AG04450 (cell line): ENCODE data around the gene MAP4K2. TPM values are rescaled to one million over a fixed set of nuclear protein-coding genes. Genes with fewer than 3 reads are reported as not detected.
A peak's percentile ranks its signal among the peaks of the same experiment; 100 is the strongest.

Experiments
- CTCF ChIA-PET: fragments of 300-600, 350-600 bp; formaldehyde crosslinking; extraction: SDS; loops from one replicate; lab custom pipeline; 2022; ENCODE audit warnings: antibody characterized with exemption, inconsistent platforms; lab: Charles Lee
- POLR2A ChIA-PET: fragments of 350-600 bp; formaldehyde crosslinking; extraction: SDS; loops from one replicate; lab custom pipeline; 2021; ENCODE audit warnings: antibody characterized with exemption, inconsistent platforms; lab: Yijun Ruan, JAX
- DNase-seq: peaks from one replicate; pipeline ENCODE4 v3.0.0-alpha.2; 2011; ENCODE audit warnings: low read depth, low spot score
- H3K27ac ChIP-seq: one replicate; pipeline ENCODE4 v1.5.1; 2012; ENCODE audit warnings: low read depth, low read length, control low read depth
- H3K27me3 ChIP-seq: one replicate; pipeline ENCODE4 v1.6.0; 2012; ENCODE audit warnings: low read length; ENCODE audit not compliant: control insufficient read depth, insufficient read depth
- H3K4me3 ChIP-seq: 2 replicates; pipeline ENCODE4 v1.5.1; 2011; ENCODE audit warnings: mild to moderate bottlenecking, low read depth, low read length, control low read depth
- H3K9me3 ChIP-seq: 2 replicates; pipeline ENCODE4 v1.5.1; 2012; ENCODE audit warnings: low read length; ENCODE audit not compliant: control insufficient read depth, insufficient read depth
- polyA plus RNA-seq: library from polyadenylated mRNA; depleted of rRNA; stranded (reverse); fragments of >200 nt; gene quantifications from 2 replicates; pipeline ENCODE4 v1.2.3, GENCODE V29; 2011
- TF ChIP-seq, protein P1 (sequence below): IDR thresholded peaks from 2 replicates; pipeline ENCODE4 v1.5.1; 2011; ENCODE audit warnings: low read depth, low read length, control low read depth, inconsistent platforms

The MAP4K2 gene
- polyA plus RNA-seq, 1 experiment = 9.9 TPM

DNA sequence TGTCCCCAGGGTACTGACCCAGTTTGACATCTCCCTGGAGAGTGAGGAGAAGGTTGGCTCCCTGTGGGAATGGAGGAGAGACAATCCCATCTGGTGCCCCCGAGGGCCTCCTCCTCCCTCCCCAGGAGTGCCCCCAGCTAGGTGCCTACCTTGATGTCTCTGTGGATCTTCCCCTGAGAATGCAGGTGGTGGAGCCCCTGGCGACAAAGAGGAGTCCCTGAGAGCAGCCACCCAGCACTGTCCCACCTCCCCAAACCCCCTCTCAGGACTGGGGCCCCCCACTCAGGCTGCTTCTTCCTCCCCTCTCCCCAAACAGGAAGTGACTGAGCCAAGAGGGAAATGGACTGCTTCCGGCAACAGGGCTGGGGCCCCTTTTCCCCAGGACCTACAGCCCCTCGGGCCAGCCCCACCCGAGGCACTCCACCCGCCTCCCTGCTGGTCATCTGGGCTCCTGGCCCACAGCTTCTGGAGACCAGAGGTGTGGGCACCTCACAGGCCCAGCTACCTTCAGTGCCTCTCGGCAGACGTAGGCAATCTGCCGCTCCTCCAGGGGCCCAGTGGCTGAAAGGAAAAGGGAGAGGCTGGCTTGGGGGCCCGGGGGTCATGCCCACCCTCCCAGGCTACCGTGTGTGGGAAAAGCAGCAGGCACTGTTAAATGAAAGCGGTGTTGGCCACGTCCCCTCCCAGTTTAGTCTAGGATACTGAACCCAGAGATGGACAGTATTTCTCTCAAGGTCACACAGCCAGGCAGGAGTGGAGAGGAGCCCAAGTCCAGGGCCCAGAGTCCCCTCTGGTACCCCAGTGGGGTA, 1.2 kb downstream of the MAP4K2 start:
- Histone ChIP-seq H3K9me3 (no peaks in the 10 kb centered on the region), H3K27ac (no peak overlapping the region), H3K27me3 (no peaks in the 10 kb centered on the region), H3K4me3 (peak overlapping the region; percentile 62; the same call in 1 of the 2 replicates)
- POLR2A ChIA-PET = interaction anchor here (1.0 kb wide), 1 partner anchor 23 kb away, joined by 3 read pairs; no protein-coding TSS in a partner anchor
- DNase-seq = no peak
- TF ChIP-seq, protein P1, sequence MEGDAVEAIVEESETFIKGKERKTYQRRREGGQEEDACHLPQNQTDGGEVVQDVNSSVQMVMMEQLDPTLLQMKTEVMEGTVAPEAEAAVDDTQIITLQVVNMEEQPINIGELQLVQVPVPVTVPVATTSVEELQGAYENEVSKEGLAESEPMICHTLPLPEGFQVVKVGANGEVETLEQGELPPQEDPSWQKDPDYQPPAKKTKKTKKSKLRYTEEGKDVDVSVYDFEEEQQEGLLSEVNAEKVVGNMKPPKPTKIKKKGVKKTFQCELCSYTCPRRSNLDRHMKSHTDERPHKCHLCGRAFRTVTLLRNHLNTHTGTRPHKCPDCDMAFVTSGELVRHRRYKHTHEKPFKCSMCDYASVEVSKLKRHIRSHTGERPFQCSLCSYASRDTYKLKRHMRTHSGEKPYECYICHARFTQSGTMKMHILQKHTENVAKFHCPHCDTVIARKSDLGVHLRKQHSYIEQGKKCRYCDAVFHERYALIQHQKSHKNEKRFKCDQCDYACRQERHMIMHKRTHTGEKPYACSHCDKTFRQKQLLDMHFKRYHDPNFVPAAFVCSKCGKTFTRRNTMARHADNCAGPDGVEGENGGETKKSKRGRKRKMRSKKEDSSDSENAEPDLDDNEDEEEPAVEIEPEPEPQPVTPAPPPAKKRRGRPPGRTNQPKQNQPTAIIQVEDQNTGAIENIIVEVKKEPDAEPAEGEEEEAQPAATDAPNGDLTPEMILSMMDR = no peak
- CTCF ChIA-PET = interaction anchor here (0.8 to 0.9 kb wide), 2 partner anchors 14 to 86 kb away, joined by 3 read pairs; no protein-coding TSS in a partner anchor

DNA sequence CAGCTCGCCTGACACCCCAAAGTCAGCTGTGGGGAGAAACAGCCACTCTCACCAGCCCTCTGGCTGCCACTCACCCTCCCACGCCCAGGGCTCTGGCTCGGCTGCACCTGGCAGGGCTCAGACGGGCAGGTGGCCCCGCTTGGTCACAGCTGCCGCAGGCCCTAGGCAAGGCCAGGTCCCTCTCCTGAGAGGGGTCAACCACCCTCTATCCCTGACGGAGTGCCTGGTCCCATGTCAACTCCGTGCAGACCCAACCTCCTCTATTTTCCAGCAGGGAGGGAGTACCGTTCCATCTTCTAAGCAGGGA, 1.9 kb downstream of the MAP4K2 start:
- Histone ChIP-seq H3K4me3 (no peak overlapping the region), H3K27ac (no peak overlapping the region), H3K27me3 (no peaks in the 10 kb centered on the region), H3K9me3 (no peaks in the 10 kb centered on the region)
- POLR2A ChIA-PET = no interaction called here
- CTCF ChIA-PET = interaction anchor here (0.9 kb wide), 1 partner anchor 13 kb away, joined by 3 read pairs; no protein-coding TSS in a partner anchor
- no peak for DNase-seq
- TF ChIP-seq, protein P1 = no peak

DNA sequence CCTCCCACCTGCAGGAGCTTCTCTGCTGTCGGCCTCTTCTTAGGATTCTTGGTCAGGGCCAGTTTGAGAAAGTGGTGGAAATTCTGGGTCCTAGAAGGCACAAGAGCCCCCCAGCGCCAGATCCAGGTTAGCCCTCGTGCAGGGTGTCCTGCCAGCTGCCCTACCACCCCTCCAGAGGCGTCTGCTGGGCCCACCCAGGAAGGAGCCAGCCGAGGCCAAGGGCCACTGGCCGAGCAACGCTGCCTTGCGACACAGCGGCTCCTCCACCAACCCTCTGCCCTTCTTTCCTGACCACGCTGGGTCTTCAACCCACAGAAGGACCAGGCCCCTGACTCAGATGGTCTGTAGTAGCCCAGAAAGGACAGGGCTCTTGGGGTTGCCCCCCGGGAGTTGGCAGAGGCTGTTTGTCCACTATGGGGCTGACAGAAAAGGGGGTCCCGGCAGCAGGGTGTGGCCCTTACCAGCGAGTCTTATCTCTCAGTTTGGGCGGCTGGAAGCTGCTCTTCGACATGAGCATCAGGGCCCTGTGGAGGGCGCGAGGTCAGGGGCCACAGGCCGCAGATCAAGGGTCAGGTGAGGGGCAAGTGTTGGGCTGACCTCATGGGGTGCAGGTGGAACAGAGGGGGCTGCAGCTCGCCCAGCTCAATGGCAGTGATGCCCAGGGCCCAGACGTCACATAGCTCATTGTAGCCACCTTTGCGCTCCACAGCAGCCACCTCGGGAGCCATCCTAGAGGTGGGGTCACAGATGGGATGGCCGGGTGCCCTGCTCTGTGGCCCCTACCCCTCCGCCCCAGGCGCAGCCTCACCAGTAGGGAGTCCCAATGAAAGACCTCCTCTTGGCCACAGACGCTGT, 2.5 kb downstream of the MAP4K2 start:
- POLR2A ChIA-PET = no interaction called here
- H3K27ac ChIP-seq = no peak overlapping the region
- CTCF ChIA-PET = no interaction called here
- no peaks in the 10 kb centered on the region for H3K9me3 ChIP-seq
- H3K4me3 ChIP-seq = no peak overlapping the region
- no peaks in the 10 kb centered on the region for H3K27me3 ChIP-seq
- no peak for DNase-seq
- TF ChIP-seq, protein P1 = no peak

DNA sequence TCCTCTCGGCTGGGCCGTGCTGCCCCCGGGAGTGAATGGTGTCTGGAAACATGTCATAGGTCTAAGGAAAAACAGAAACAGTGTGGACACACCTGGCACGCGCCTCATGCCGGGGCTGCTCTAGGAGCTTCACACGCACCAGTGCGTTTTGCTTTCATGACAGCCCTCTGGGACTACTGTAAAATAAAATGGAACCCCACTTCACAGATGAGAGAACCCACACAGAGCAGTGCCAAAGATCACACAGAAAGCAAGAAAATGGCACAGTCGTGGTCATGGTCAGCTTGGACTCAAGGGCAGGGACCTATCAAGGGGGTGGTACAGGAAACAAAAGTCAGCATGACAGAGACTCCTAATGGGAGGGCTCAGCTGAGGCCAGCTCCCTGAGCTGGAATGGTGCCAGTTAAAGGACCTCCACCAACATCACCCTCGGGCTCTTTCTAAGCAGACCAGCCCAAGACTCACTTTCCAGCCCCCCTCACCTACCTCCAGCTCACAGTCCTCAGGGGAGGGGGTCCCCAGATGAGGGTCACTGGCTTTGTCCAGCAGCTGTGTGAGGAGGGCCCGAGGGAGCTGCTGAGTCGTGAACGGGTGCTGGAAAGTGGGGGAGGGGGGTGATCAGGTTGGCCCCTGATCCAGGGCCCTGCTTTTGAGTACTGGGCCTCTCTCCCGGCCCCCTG, 3.3 kb downstream of the MAP4K2 start:
- Histone ChIP-seq H3K27me3 (no peaks in the 10 kb centered on the region), H3K4me3 (no peak overlapping the region), H3K9me3 (no peaks in the 10 kb centered on the region), H3K27ac (no peak overlapping the region)
- DNase-seq = no peak
- ChIA-PET POLR2A (no interaction called here), CTCF (no interaction called here)
- TF ChIP-seq, protein P1 = no peak
